GM19193 (cell line): ENCODE measurements around the gene SLC34A1.

ENCODE experiments used
- POLR2A ChIP-seq: IDR thresholded peaks from 4 replicates; pipeline ENCODE4 v1.6.1; 2011; ENCODE audit not compliant: insufficient read depth, insufficient read length; ENCODE audit errors: extremely low read depth

SLC34A1 gene

DNA sequence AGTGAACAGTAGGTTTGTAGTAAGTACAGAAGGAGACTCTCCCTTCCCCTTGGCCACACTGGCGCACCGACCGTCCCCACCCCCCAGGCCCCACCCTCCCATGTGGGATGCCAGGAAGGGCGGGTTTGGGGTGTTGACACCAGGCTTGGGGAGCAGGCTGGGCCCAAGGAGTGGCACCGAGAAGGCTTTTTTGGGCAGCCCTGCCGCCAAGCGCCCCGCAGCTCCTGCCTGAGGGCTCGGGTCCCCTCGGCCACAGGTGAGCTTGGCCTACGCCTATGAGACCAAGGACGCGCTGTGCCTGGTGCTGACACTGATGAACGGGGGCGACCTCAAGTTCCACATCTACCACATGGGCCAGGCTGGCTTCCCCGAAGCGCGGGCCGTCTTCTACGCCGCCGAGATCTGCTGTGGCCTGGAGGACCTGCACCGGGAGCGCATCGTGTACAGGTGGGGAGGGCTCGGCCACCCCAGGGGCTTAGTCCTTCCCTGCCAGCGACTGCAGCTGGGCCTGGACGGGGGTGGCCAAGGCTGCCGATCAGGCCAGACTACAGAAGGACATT is 49.5 kb downstream of the SLC34A1 start:
- peak; percentile 17 for TF ChIP-seq POLR2A

DNA sequence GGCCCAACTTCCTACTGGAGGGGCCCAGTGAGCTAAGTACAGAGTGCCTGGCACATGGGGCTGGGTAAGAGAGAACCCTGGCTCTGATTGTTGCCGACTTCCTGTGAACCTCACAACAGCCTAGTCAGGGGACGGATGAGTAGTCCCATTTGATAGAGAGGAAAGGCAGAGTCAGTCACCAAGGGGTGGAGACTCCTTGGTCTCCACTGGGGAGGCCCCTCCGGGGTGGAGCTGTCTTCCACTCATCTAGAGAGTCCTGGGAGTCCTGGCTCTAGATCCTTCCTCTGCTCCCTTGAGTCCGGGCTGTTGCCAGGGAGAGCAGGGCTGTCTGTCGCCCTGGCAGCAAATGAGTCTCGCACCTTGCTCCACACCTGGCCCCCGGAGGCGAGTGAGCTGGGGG is 50.2 kb downstream of the SLC34A1 start:
- no peak for TF ChIP-seq POLR2A

DNA sequence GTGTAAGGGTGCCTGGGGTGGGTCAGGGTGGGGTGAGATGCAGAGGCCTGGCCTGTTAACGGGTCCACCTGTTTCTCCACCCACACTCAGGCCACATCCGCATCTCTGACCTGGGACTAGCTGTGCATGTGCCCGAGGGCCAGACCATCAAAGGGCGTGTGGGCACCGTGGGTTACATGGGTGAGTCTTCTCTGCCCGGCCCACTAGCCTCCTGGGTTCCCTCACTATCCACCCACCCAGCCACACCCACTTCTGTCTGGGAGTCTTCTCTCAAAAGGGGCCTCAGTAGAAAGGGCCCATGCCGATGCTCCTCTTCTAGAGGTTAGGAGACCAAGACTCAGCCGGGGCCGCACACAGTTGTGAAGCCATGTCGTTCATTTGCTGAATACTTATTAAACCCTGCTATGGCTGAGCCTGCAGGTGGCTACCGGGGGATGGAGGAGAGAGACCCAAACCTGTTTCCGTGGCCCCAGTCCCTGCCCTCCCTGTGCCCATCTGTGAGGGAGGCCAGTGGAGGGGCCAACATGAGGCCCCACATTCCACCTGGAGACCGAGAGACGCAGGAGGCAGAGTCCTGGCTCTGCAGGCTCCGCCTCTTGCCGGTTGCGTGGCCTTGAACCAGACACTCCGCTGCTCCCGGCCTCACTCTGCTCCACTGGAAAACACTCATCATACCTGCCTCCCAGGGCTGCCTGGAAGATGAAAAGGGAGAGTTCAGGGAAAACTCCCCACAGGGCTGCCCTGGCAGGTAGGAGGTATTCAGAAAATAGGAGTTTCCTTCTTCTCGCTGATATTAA is 50.9 kb downstream of the SLC34A1 start:
- TF ChIP-seq POLR2A, result peak; percentile 5

DNA sequence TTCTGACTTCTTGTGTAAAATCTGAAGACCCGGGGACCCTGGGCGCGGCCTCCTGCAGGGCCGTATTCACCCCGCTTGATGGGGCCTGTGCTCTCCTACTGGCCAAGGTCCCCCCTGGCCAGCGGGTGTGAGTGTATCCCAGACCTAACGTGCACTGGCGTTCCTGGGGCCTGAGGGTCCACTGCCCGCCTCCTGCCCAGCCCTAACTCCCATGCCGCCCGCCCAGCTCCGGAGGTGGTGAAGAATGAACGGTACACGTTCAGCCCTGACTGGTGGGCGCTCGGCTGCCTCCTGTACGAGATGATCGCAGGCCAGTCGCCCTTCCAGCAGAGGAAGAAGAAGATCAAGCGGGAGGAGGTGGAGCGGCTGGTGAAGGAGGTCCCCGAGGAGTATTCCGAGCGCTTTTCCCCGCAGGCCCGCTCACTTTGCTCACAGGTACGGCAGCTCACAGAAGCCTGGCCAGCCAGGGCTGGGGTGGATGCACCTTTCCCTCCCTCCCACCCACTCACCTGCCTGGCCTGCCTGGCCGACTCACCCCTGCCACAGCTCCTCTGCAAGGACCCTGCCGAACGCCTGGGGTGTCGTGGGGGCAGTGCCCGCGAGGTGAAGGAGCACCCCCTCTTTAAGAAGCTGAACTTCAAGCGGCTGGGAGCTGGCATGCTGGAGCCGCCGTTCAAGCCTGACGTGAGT is 51.8 kb downstream of the SLC34A1 start:
- TF ChIP-seq POLR2A, result no peak

DNA sequence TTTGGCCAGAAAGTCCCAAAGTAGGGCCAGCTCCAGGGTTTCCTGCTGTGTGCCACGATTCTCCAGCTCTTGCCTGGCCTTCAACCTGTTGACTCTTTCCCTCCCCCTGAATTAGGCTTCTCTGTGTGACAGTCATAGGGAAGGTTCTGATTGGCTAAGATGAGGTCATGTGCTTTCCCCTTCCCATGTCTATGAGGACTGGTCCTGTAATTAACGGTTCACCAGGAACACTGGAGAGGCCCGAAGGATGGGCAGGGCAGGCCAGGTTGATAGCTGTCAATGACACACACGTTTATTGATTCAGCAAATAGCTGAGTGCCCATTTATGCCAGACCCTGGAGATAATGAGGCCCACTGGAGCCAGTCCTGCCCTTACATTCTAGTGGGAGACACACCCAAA is 53.4 kb downstream of the SLC34A1 start:
- no peak for TF ChIP-seq POLR2A

DNA sequence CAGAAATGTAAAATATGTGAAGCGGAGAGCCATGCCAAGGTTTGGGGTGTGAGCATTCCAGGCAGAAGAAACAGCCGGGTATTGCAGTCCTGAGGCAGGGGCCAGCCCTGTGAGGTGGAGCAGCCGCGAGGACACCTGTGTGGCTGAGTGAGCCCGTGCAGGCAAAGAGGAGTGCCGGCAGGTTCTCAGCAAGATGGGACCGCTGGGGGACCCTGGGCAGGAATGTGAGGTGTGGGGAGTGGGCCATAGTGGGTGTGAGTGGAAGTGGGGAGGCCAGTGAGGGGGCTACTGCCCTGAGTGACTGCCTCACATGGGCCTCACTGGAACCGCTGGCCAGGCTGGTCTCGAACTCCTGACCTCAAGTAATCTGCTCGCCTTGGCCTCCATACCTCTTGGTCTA is 54.2 kb downstream of the SLC34A1 start:
- peak; percentile 39 for TF ChIP-seq POLR2A

DNA sequence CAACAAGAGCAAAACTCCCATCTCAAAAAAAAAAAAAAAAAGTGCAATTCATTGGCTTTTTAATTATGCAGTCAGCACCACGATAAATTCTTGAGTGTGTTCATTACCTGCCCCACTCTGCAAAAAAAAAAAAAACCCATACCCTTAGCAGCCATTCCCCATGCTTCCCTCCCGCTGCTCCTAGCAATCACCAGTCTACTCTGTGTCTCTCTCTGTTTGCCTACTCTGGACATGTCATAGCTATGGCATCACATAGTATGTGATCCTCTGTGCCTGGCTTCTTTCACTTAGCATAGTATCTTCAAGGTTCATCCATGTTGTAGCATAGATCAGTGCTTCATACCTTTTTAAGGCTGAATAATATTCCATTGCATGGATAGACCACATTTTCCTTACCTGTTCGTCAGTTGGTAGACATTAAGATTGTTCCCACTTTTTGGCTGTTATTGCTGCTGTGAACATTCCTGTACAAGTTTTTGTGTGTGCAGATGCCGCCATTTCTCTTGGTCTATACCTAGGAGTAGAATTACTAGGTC is 55.4 kb downstream of the SLC34A1 start:
- no peak for TF ChIP-seq POLR2A

DNA sequence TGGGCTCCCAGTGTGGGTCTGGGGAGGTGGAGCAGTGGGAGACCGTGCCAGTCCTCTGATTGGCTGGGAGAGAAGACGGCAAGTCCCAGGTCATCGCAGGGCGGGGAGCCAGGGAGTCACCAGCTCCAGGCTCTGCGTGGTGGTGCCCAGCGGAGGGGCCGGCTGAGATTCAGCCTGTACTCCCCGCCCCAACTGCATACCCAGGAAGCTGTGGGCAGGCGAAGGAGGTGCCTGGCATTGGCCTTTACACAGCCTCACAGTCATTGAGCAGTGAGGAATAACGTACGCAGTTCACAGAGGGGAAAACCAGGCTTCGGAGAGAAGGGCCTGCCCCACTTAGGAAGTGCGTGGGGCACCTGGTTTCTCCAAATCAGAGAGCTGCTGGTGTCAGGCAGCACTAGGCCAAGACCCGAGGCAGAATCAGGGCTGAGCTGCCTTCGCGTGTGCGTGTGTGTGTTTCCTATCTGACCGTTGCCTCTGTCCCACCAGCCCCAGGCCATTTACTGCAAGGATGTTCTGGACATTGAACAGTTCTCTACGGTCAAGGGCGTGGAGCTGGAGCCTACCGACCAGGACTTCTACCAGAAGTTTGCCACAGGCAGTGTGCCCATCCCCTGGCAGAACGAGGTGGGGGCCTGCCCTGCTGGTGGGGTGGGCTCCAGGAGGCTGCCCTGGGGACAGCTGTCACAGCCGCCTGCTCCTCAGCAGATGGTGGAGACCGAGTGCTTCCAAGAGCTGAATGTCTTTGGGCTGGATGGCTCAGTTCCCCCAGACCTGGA is 56.2 kb downstream of the SLC34A1 start:
- no peak for TF ChIP-seq POLR2A

DNA sequence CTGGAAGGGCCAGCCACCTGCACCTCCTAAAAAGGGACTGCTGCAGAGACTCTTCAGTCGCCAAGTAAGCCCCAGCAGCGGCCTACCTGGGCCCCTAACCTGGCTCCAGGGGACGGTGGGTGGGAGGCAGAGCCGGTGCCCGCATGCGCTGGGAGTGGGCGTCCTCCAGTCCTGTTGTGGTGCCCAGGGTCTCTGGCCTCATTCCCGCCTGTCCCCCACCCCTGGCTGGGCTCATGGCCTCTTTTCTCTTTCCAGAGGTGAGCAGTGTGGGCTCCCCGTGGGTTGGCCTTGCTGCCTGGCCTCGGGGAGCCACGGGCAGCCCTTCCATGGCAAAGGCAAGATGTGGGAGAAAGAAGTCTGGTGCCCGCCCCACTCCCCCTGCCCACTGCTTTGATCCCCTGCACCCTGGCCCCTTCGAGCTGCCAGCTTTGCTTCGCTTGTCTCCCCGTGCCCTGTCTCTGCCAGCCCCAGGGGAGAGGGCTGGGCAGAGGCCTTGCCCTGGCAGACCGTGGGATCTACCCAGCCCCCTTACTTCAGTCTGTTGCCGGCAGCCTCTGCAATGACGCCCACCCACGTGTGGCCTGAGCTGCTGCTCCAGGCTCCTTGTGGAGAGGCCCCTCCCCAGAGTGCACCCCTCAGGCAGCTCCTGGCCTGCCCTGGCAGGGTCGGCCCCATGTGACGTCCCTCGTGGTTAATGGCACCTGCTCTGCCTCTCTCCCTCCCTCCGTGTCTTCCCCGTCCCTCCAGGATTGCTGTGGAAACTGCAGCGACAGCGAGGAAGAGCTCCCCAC is 57.0 kb downstream of the SLC34A1 start:
- TF ChIP-seq POLR2A, result no peak

DNA sequence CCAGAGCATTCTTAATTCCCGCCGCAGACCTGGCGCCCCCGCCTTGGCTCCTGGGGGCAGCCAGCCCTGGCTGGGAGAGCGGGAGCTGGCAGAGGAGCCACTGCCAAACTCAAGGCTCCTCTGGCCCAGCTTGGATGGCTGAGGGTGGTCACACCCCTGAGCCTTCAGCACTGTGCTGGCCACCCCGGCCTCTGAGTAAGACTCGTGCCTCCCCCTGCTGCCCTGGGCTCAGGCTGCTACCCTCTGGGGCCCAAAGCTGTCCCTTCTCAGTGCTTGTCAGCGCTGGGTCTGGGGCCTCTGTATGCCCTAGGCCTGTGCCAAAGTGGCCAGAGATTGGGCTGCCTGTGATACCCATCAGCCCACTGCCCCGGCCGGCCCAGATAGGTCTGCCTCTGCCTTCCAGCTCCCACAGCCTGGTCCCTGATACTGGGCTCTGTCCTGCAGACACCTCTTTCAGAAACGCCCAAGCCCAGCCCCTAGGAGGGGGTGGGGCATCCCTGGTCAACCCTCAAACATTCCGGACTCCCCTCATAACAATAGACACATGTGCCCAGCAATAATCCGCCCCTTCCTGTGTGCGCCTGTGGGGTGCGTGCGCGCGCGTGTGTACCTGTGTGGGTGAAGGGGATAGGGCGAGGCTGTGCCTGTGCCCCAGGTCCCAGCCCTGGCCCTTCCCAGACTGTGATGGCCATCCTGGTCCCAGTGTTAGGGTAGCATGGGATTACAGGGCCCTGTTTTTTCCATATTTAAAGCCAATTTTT is 58.0 kb downstream of the SLC34A1 start:
- TF ChIP-seq POLR2A, result no peak

DNA sequence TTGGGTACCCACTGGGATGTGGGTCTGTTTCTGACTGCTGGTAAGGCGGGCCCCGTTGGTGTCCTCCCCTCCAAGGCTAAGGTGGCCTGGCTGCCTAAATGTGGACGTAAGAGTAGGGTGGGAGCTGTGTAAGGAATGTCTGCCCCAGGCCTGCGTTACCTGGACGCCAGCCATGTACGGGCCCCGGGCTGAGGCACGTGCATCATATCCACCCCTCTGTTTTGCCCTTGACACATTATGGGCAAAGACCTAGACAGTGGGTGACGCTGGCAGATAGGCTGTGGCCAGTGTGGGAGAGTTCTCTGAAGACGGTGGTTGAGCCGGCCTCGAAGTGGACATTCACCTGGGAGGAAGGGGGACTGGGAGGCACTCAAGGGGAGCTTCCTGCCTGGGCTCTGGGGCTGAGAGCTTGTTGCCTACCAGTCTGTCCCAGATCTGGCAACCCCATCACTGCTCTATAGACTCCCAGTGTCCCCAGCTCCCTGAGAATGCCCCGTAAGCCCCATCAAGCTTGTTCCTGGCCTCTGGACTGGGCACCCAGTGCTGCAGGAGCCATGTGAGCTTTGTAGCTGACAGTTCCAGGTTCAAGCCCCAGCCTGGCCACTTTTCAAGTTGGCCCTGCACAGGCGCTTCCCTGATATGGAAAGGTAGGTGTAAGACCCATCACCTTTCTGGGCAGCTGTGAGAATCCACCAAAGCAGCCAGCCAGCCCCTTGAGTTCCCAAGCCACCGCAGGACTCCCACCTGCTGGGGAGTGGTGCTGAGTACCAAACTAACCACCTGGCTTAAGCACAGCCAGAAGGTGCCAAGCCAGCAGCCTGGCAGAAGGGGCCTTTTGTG is 59.1 kb downstream of the SLC34A1 start:
- peak; percentile 27 for TF ChIP-seq POLR2A
